Stimulated activated CD4-positive, alpha-beta T cell treated with anti-CD3 and anti-CD28 coated beads, Interleukin-15, amount 100 ng/mL, for 24 hours (primary cell): Measurements from ENCODE around the gene GLCE.
"Not testable (repeated sequence)": the region's sequence is repeated elsewhere in the genome, so short reads cannot be mapped to it uniquely, and the experiment has no call there.

Source experiments
- DNase-seq: peaks from one replicate; pipeline ENCODE4 v3.0.0-alpha.2; 2020

The GLCE gene

DNA sequence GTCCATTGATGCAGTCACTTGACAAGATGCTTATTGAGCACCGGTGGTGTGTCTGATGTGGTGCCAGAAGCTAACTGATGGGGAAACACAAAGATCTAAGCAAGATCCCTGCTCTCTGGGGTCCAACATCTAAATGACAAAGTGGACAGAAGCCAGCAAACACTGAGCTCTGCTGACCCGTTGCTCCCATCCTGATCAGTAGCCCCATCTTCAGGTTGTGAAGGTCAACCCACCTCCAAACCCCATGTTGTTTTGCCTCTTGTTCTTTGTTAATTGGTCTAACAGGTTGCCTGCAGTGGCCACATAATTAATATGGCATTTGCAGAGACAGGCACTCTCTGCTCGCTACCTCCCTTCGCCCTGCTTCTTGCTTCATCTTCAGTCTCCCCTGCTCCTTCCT, 21.5 kb upstream of the GLCE start:
- no peak for DNase-seq

DNA sequence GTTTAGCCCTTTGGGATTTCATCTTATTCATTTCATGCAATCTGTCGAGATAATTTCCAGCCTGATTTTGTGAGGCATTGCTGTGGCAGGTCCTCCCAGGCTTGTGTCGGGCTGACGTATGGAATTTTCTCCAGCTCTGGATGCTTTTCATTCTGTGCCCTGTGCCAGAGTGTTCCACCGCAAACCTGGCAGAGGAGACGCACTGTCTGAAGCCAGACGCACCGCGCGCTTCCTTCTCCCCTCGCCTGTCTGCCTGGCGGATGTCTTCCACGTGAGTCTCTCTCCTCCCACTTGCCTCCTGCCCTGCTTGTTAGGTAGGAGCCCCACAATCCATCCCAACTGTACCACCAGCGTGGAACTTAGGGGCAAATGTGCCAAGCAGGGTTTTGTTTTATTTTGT, 20.1 kb upstream of the GLCE start:
- no peak for DNase-seq

DNA sequence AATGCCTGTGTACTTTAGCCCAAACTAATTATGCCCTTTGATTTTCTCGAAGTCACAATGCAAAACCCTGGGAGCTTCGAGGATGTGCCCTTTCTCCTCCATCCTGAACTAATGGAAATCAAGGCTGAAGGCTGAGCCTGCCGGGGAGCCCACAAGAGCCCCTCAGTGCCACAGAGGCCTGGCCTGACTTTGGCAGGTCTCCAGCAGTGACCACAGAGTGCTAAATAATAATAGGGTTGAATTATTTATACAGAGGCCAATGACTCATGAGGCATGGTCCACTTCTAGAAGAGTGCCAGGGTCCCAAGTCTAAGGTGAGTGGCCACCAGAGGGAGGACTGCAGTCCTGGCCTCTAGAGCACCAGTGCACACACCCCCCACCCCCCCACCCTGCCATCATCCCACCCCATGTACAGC, 19.1 kb upstream of the GLCE start:
- DNase-seq = no peak

DNA sequence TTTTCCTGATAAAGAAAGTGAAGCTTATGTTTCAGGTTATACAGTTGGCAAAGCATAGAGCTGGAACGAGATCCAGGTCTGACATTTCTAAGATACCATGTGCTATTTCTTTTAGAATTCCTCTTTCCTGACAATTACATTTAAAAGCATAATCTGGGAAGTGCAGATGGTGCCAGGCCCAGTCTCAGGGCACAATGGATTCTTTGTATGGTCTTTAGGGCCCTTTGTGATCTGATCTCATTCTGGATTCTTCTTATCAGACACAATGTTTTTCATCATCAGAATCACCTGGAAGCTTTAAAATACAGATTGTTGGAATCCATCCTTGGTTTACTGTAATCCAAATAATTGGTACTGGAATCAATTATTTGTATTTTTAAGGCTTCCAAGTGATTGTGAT, 18.6 kb upstream of the GLCE start:
- DNase-seq = no peak

DNA sequence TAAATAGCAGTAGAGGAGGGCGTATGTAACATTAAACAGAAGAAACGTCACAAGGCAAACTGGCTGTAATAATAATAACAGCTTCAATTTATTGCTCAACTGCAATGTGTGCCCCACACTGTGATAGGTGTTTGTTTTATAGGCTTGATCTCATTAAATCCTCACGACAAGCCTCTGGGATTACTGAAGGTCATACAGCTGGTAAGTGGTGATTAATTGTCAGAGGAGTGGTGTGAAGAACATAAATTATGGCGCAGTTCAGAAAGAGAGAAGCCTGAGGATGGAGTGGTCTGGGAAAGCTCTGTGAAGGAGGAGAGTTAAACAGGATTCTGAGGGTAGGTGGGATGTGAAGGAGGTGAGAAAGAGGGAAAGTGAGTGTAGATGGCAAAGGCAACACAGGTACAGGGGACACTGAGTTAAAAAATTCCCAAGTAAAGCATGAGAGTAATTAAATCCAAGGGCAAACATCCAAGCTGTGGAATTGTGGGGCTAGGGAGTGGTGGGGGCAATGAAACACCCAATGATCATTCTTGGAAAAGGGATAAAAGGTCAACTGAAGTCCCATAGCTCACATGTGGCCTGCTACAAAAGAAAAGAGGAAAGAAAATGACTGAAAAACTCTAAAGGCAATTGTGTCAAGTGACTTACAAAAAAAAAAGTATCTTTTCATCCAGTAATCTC, 16.5 kb upstream of the GLCE start:
- DNase-seq = no peak

DNA sequence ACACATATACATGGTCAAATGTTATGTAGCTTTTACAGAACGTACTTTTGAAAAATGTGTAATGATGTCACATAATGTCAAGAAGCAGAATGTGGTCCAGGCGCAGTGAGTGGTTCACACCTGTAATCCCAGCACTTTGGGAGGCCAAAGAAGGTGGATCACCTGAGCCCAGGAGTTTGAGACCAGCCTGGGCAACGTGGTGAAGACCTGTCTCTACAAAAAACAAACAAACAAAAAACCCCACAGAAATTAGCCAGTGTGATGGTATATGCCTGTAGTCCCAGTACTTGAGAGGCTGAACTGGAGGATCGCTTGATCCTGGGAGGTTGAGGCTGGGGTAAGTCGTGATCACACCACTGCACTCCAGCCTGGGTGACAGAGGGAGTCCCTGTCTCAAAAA, 15.9 kb upstream of the GLCE start:
- no peak for DNase-seq

DNA sequence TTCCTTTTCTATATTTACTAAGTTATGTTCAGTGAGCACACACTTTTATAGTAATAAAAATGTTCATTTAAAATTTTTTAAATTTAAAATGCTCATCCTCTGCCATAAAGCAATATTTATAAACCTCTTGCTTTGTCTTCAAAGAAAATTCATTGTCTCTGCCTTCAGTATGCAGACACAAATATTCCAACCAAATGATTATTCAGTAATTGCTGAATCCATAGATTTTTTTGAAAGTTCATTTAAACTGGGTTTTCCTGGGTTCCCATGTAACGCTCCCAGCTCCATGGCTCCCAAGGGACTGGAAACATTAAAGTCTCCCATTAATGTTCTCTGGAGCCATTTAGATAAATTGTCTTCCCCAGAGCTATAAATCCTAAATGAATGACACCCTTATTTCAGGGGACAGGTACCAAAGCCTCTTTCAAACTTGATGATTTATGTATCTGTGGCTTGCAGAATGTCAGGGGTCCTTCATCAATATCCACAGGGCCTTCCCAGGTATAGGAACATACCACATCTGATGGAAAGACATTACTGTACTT, 15.2 kb upstream of the GLCE start:
- DNase-seq = no peak

DNA sequence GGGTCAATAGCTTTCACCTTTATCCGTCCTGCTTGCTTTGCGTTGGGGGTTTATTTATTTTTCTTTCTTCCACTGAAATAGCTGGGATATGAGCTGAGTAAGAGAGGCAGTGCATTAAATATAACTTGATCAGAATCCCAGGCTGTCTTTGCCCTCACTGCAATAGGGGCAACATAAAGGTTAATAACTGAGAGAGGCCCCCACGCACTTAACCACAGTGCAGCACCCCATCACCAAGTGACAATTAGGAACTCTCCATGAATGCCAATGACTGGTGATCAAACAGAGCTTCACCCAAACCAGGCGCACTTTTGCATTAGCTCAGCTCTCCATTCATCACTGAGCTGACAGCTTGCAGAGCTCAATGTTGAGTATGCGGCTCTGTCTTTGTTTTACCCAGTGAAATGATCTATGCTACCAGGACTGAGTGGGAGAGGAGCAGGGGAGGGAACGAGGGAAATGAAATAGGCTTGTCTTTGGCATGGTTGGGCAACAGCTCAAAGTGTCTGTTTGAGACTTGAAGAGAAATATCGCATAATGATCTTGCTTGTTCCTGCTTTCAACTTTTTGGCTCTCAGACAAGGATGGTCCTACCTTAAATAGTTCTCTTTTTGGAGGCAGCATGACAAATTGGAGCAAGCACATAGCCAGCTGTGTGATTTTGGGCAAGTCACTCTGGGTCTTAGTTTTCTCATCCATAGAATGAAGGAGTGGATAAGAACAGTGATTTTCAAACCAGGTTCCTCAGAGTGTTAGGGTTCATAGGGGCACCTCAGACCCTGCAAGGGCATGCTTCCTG, 14.5 kb upstream of the GLCE start:
- DNase-seq = no peak

DNA sequence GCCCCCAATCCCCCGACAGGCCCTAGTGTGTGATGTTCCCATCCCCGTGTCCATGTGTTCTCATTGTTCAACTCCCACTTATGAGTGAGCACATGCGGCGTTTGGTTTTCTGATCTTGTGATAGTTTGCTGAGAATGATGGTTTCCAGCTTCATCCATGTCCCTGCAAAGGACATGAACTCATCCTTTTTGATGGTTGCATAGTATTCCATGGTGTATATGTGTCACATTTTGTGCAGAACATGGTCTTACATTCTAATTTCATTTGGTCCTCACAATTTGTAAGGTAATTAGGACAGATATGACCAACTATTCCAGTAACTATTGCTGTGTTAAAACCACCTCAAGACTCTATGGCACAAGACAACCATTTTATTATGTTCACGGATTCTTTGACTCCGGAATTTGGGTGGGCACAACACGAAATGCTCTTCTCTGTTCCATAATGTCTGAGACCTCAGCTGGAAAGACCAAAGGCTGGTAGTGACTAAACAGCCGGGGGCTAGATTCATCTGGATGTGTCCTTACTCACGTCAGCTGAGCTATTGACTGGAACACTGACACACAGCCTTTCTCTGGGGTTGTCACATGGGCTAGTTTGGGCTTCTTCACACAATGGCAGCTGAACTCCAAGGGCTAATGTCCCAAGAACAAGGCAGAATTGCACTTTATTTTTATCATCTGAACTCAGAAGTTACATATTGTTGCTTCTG, 13.6 kb upstream of the GLCE start:
- DNase-seq = no peak

DNA sequence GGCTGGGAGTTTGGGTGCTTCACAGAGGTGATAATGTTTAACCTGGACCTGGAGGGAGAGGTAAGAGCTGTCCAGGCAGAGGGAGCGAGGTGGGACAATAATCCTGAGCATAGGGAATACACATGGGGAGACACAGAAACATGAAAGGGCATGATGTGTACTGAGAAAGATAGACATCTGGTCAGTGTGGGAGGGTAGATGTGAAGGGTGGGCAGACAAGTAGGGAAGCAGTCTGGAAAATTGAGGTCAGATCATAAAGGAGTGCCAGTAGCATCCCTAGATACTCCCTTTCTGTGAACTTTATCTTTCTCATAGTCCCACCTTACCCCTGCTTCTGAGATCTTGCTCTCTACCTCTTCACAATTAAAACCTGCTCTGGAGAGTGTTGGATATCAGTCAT, 12.0 kb upstream of the GLCE start:
- no peak for DNase-seq

DNA sequence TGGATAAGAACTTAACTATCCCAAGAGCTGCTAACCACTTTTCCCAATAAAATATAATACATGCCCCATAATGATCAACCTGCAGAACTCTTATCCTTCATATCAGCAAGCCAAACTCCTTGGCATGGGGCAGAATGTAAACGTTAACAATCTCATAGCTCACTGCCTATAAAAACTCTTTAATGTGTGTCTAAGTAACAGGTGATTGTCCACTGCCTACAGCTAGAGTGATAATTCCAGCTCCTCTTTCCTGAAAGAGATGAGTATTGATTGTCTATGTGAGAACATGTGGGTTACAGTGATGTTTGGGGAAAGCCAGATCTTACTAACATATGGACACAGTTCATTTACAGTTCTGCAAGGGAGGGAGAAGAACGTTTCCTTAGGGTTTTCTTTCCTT, 11.3 kb upstream of the GLCE start:
- DNase-seq = no peak

DNA sequence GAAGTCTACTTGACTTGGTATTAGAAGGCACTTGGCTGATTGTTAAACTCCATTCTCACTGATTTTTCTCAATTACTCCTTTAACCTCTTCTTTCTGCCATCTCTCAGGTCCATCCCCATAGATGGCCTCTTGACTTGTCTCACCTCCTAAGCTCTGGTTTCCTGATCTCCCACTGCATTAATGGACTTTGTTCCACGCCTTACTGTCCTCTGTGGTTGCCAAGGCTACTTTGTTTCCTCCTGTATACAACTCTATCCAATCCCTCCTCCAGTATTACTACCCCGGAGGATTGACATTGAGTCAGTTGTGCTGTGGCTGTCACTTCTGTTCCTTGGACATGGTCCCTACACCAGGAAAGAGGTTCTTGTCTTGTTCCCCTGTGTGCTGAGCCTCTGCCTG, 10.6 kb upstream of the GLCE start:
- DNase-seq = no peak

DNA sequence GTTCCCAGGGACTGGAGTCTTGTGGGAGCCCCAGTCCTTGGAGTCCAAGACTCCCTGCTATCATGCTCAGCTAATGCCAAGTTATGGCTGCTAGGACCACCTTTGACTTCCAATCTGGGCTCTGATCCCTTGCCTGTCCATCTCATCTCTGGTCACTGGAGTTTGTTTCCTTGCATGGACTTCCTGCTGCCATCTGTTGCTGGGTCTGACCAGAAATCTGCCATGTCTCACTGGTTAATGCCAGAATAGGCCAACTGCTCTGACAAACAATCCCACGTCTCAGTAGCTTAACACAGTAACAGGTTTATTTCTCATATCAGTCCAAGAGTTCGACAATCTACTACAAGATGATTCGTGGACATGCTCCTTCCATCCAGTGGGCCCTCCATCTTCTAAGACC, 10.1 kb upstream of the GLCE start:
- no peak for DNase-seq

DNA sequence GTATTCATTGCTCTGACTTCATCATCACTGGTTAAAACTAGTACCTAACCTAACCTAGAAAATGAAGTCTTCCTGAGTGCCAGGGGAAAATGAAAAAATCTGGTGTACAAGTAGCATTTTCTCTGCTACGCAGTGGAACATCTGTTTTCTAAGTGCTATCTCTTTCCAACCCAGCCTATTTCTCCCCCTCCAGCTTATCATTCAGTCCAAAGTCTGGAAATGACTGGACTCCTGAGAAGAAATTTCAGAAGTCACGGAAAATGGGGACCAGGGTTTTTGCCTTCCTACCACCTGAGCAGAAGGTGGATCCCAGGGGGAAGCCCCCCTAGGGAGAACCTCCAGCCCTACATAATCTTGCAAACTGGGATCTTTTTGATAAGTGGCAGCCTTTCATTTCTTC, 9.6 kb upstream of the GLCE start:
- no peak for DNase-seq

DNA sequence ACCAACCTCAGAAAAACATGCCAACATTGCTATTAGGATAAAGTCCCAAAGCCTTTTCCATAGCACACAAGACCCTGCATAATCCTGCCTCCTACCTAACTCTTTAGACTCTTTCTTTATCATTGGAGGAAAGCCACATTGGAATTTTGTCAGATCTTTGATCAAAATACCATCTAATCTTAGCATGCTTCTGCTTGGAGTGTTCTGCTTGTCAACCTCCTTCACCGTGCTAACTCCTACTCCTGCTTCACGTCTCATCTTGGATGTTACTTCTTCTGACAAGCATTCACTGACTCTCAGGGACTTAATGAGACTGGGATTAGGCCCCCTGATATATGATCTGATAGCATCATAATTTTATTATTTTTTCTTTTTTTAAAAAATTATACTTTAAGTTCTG, 7.4 kb upstream of the GLCE start:
- no peak for DNase-seq

DNA sequence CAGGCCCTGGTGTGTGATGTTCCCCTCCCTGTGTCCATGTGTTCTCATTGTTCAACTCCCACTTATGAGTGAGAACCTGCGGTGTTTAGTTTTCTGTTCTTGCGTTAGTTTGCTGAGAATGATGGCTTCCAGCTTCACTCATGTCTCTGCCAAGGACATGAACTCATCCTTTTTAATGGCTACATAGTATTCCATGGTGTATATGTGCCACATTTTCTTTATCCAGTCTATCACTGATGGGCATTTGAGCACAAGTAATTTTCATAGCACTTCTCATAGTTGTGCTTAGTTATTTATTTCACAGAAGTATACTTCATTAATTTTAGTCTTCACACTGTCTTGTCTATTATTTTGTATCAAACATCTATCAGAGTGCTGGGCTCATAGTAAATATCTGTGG, 6.8 kb upstream of the GLCE start:
- DNase-seq = not testable (repeated sequence)

DNA sequence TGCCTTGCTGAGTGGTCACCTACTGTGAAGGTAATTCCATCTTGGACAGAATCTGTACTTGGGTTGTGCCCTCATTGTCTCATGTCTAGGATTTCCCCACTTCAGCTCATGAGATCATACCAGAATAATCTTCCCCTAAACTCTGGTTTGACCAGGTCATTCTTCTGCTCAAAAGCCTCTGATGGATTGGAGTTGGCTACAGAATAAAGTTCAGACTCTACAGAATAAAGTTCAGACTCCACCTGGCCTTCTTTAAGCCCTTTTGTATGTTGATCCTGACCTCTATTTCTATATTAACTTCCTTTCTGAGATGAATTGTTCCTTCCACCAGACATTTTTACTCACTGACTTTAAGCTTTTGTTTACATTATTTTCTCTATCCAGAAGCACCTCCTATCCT, 6.4 kb upstream of the GLCE start:
- DNase-seq = no peak

DNA sequence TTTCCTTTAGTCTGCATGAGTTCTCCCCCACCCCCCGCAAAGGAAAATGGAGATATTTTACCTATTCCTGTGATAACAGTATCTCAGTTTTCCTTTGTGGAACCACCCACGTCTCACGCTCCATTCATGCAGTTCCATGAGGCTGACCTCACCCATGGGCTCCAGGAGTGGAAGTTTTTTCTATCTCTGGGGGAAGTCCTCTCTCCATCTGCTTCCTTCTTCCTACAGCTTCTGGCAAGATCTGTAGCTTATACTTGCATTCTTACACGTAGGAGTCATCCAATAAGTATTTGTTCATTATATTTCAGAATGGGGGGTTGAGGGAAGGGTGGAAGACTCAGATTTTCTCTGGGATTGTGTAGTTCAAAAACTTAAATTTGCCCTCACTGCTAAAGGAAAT, 5.8 kb upstream of the GLCE start:
- no peak for DNase-seq

DNA sequence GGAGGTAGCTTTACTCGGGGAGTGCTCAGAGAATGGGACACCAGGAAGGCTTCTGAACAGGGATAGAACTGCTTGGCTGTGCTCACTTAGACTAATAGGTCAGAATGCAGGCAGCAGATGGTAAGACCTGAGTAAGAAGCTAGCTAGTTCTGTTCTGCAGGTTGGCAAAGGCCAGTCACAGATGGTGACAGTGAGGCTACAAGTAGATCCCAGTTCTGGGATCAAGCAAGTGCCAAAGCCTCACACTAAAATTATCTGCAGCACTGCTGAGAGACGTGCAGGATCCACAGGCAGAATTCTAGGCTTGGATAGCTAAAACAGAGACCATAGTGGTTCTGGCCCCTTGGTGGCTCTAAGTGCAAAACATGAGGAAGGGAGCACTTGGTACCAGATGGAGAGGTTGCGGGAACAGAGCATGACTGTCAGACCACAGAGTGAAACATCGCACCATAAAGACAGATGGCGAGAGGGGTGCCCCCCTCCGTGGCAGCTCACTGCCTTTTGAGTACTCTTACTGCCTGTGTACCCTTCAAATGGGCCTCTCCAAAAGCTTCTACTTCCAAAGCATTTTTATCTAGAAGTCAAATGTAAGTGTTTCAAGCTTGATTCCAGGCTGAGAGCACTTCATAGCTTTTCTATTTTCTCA, 3.6 kb upstream of the GLCE start:
- DNase-seq = no peak

DNA sequence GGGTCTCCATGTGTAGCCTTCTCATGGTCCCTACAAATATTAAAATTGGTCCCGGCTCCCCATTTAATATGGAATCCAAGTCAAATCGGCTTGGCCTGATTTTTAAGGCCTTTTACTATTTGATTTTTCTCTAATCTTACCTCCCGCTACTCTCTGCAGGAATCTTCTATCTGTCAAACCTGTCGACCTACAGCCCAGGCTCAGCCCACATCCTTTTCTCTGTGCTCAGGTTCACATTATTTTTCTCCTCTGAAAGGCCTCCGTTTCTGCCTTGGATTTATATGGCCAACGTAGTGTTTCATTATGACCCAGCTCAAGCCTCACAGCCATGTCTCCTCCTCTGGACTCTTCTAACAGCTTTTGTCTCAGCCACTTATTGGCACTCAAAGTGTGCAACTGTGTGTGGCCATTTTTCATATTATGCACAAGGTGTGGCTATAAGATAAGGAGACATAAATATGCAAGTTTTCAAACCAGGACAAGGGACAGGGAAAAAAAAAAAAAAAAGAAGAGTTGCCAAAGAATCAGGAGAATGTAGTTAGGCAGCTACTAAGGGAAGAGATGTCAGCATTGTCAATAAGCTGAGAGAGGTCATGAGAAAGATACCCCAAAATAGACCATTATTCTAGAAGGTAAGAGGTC, 2.1 kb upstream of the GLCE start:
- no peak for DNase-seq

DNA sequence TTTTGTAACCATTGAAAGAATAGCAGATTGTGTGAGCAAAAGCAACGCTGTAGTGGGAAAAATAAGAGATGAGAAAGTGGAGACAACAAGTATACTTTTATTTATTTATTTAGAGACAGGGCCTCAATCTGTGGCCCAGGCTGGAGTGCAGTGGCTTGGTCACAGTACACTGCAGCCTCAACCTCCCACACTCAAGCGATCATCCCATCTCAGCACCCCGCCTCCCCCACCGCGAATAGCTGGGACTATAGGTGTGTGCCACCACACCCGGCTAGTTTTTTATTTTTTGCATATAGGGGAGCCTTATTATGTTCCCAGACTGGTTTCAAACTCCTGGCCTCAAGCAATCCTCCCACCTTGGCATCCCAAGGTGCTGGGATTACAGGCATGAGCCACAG, 1.6 kb upstream of the GLCE start:
- no peak for DNase-seq

DNA sequence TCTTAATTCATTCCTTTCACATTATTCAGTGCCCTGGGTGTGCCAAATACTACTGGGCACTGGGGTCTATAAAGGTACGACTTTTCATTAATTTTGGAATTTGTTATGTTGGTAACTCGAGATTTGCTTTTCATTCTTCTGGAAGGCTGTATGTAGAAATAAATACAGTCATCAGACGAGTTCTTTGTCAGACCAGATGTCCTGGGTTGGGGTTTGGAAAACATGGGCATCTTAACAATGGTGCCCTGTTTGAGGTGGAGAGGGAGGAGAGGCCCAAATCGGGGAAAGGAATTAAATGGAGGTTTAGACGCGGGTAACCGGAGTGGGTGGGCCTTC, 662 bp upstream of the GLCE start:
- no peak for DNase-seq
